Panc1 (cell line): ENCODE measurements around the gene RADIL. TPM values are rescaled to one million over a fixed set of nuclear protein-coding genes. Genes with fewer than 3 reads are reported as not detected.

Experiments used
- ATAC-seq: fragments of 200-7000 bp; cut with Tn5 transposase; 2 replicates; pipeline ENCODE4 v1.9.1; 2020; ENCODE audit warnings: mild to moderate bottlenecking, moderate library complexity
- BruUV-seq: library from RNA; stranded (reverse); fragments of 400-500 nt; replicated peaks from 2 replicates; lab custom pipeline; 2021; lab: Mats Ljungman, UMichigan
- CTCF ChIA-PET: fragments of 300-600 bp; sonication (Branson Sonifier 250); formaldehyde crosslinking; loops from one replicate; lab custom pipeline; 2022; ENCODE audit warnings: antibody characterized with exemption; lab: Charles Lee
- POLR2A ChIA-PET: fragments of 300-600 bp; sonication (Branson Sonifier 250); formaldehyde crosslinking; loops from one replicate; lab custom pipeline; 2022; ENCODE audit warnings: antibody characterized with exemption; lab: Charles Lee
- DNase-seq: peaks from one replicate; pipeline ENCODE4 v3.0.0-alpha.2; 2010; ENCODE audit warnings: low read depth, low spot score
- H3K27ac ChIP-seq: 2 replicates; pipeline ENCODE4 v1.5.1; 2011; ENCODE audit warnings: mild to moderate bottlenecking, low read length, inconsistent platforms
- H3K27me3 ChIP-seq: fragments of 200-500 bp; sonication (Bioruptor generic); 2 replicates; pipeline ENCODE4 v1.6.0; 2014; ENCODE audit warnings: low read length, inconsistent platforms; ENCODE audit not compliant: control insufficient read depth, insufficient read depth
- H3K36me3 ChIP-seq: fragments of 200-500 bp; sonication (Bioruptor generic); 2 replicates; pipeline ENCODE4 v1.5.1; 2014; ENCODE audit warnings: inconsistent platforms, mild to moderate bottlenecking, low read length, moderate library complexity; ENCODE audit not compliant: control insufficient read depth, insufficient read depth
- H3K4me1 ChIP-seq: 2 replicates; pipeline ENCODE4 v1.5.1; 2011; ENCODE audit warnings: inconsistent platforms, mild to moderate bottlenecking, low read length, moderate library complexity; ENCODE audit not compliant: control insufficient read depth, insufficient read depth
- H3K4me3 ChIP-seq, 2 experiments: 2 replicates each; pipeline ENCODE4 v1.5.1; 2011 to 2012; ENCODE audit warnings: low read depth in 2 of 2, low read length in 2 of 2, mild to moderate bottlenecking in 2 of 2, inconsistent platforms in 1 of 2, moderate library complexity in 1 of 2
- H3K9me3 ChIP-seq: fragments of 200-500 bp; sonication (Bioruptor generic); 2 replicates; pipeline ENCODE4 v1.5.1; 2014; ENCODE audit warnings: low read depth, mild to moderate bottlenecking, inconsistent platforms, low read length, moderate library complexity; ENCODE audit not compliant: control insufficient read depth, insufficient read depth
- POLR2AphosphoS5 ChIP-seq: IDR thresholded peaks from 2 replicates; pipeline ENCODE4 v1.6.1; 2012; ENCODE audit warnings: mild to moderate bottlenecking, low read depth, low read length, moderate library complexity
- SIN3A ChIP-seq: IDR thresholded peaks from 2 replicates; pipeline ENCODE4 v1.6.1; 2012; ENCODE audit warnings: low read depth, mild to moderate bottlenecking, low read length, moderate library complexity, borderline replicate concordance; ENCODE audit not compliant: insufficient read depth
- TCF7L2 ChIP-seq: IDR thresholded peaks from 2 replicates; pipeline ENCODE4 v1.6.1; 2011; ENCODE audit warnings: mild to moderate bottlenecking, low read depth, low read length, inconsistent platforms
- in situ Hi-C: cut with HindIII; loops from 2 replicates; pipeline ENCODE4 v1.10.0; 2016; ENCODE audit warnings: low sequenced_read_pairs, low pct_unique_long_range_greater_than_20kb
- intact Hi-C: fragments of 100-400 bp; cut with micrococcal nuclease; formaldehyde crosslinking; loops from one replicate; pipeline ENCODE4 v1.10.0; 2022; ENCODE audit not compliant: unreplicated experiment
- total RNA-seq: library from RNA; stranded (reverse); gene quantifications from one replicate; pipeline ENCODE4 v1.2.1, GENCODE V29; 2021; ENCODE audit not compliant: unreplicated experiment
- TF ChIP-seq, protein P1 (sequence below), 2 experiments: IDR thresholded peaks; 2 replicates each; pipeline ENCODE4 v1.6.1; 2011 to 2012; ENCODE audit warnings: low read depth in 2 of 2, control low read depth in 1 of 2, low read length in 1 of 2, mild to moderate bottlenecking in 1 of 2, moderate library complexity in 1 of 2; ENCODE audit not compliant: insufficient read depth in 1 of 2
- TF ChIP-seq, protein P2 (sequence below): fragments of 450-650 bp; IDR thresholded peaks from 2 replicates; pipeline ENCODE4 v1.5.1; 2017; ENCODE audit warnings: mild to moderate bottlenecking

Gene RADIL
- total RNA-seq, 1 experiment from 2014 or later, result 1.3 TPM

DNA sequence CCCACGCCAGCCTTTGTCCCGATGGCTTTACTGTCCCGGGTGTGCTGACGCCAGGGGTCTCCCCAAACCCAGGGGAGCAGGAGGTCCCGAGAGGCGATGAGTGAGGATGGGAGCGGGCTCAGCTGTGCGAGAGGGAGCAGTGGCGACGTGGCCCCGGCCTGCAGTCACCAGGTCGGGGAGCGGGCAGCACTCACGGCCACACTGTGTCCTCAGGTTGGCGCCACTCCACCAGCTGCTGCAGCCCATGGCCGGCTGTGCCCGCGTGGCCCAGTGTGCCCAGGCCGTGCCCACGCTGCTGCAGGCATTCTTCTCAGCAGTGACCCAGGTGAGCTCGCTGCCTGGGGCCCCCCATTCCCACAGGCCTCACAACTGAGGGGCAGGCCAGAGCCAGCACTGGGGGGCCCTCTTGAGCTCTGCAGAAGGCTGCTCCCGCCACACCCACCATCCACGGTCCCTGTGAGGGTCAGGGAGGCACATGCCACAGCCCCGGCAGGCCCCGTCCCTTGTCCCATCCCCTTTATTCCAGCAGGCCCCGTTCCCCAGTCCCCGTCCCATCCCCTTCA is 94.8 kb downstream of the RADIL start:
- DNase-seq (no peak), ATAC-seq (no peak)
- in situ Hi-C loops (no loop called here), intact Hi-C loops (no loop called here)
- no peak overlapping the region for H3K27ac ChIP-seq
- no peaks in the 10 kb centered on the region; the same call in 1 of the 2 replicates for H3K36me3 ChIP-seq
- TF ChIP-seq SIN3A (no peak), TCF7L2 (no peak), POLR2AphosphoS5 (no peak)
- TF ChIP-seq, protein P1, sequence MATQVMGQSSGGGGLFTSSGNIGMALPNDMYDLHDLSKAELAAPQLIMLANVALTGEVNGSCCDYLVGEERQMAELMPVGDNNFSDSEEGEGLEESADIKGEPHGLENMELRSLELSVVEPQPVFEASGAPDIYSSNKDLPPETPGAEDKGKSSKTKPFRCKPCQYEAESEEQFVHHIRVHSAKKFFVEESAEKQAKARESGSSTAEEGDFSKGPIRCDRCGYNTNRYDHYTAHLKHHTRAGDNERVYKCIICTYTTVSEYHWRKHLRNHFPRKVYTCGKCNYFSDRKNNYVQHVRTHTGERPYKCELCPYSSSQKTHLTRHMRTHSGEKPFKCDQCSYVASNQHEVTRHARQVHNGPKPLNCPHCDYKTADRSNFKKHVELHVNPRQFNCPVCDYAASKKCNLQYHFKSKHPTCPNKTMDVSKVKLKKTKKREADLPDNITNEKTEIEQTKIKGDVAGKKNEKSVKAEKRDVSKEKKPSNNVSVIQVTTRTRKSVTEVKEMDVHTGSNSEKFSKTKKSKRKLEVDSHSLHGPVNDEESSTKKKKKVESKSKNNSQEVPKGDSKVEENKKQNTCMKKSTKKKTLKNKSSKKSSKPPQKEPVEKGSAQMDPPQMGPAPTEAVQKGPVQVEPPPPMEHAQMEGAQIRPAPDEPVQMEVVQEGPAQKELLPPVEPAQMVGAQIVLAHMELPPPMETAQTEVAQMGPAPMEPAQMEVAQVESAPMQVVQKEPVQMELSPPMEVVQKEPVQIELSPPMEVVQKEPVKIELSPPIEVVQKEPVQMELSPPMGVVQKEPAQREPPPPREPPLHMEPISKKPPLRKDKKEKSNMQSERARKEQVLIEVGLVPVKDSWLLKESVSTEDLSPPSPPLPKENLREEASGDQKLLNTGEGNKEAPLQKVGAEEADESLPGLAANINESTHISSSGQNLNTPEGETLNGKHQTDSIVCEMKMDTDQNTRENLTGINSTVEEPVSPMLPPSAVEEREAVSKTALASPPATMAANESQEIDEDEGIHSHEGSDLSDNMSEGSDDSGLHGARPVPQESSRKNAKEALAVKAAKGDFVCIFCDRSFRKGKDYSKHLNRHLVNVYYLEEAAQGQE (IDR thresholded peaks at IDR 0.05; ENCODE audit: insufficient read depth in 1 of 2, low read depth in 2 of 2, low read length in 1 of 2), result no peak
- TF ChIP-seq, protein P2, sequence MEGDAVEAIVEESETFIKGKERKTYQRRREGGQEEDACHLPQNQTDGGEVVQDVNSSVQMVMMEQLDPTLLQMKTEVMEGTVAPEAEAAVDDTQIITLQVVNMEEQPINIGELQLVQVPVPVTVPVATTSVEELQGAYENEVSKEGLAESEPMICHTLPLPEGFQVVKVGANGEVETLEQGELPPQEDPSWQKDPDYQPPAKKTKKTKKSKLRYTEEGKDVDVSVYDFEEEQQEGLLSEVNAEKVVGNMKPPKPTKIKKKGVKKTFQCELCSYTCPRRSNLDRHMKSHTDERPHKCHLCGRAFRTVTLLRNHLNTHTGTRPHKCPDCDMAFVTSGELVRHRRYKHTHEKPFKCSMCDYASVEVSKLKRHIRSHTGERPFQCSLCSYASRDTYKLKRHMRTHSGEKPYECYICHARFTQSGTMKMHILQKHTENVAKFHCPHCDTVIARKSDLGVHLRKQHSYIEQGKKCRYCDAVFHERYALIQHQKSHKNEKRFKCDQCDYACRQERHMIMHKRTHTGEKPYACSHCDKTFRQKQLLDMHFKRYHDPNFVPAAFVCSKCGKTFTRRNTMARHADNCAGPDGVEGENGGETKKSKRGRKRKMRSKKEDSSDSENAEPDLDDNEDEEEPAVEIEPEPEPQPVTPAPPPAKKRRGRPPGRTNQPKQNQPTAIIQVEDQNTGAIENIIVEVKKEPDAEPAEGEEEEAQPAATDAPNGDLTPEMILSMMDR, result no peak
- H3K9me3 ChIP-seq, result no peaks in the 10 kb centered on the region
- BruUV-seq, result no TSS peak
- no peak overlapping the region for H3K4me3 ChIP-seq
- H3K4me1 ChIP-seq, result no peaks in the 10 kb centered on the region
- CTCF ChIA-PET, result interaction anchor here (0.7 kb wide), 1 partner anchor 11 kb away, joined by 3 read pairs; no protein-coding TSS in a partner anchor
- POLR2A ChIA-PET, result no interaction called here
- no peaks in the 10 kb centered on the region for H3K27me3 ChIP-seq

DNA sequence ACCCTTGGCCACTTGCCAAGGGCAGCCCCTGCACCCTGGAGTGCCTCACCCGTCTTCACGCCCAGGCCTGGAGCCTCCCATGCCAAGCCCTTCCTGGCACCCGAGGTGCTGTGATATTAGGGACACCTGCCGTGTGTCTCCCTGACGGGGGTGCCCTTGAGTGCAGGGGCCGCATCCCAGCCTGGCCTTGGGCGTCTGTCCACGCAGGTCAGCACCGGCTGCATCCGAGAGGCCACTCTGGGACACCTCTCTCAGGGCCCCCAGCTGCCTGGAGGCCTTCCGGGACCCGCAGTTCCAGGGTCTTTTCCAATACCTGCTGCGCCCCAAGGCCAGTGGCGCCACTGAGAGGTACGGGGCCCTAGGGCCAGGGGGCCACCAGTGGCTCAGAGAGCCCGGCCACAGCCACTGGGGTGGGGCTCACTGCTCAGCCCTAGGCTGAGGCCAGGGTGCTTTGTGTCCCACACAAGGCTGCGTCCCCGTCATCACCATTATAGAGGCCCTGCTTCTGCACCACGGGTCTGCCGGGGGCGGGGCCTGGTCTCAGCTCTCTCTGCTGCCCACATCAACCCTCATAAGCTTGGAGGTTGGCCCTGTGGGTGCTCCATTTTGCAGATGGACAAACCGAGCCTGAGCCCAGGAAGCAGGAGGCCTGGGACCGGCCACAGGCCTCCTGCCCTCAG is 95.4 kb downstream of the RADIL start:
- BruUV-seq, result no TSS peak
- ATAC-seq (no peak), DNase-seq (no peak)
- intact Hi-C loops, result no loop called here
- H3K4me1 ChIP-seq, result no peaks in the 10 kb centered on the region
- no peak overlapping the region for H3K27ac ChIP-seq
- no peaks in the 10 kb centered on the region for H3K27me3 ChIP-seq
- no peaks in the 10 kb centered on the region for H3K9me3 ChIP-seq
- CTCF ChIA-PET, result no interaction called here
- H3K4me3 ChIP-seq, result no peak overlapping the region
- POLR2A ChIA-PET, result no interaction called here
- TF ChIP-seq, protein P2, result no peak
- no peak for TF ChIP-seq POLR2AphosphoS5
- TF ChIP-seq, protein P1 (IDR thresholded peaks at IDR 0.05; ENCODE audit: insufficient read depth in 1 of 2, low read depth in 2 of 2, low read length in 1 of 2), result no peak
- TF ChIP-seq SIN3A, result no peak
- TF ChIP-seq TCF7L2, result no peak
- no peaks in the 10 kb centered on the region; the same call in 1 of the 2 replicates for H3K36me3 ChIP-seq
- in situ Hi-C loops, result no loop called here
